HepG2 (cell line): Measurements from ENCODE around the gene XPR1. TPM values are rescaled to one million over a fixed set of nuclear protein-coding genes. Genes with fewer than 3 reads are reported as not detected.

ENCODE experiments used
- CREB1 ChIP-seq, 2 experiments: fragments of 450-650 bp in 1 of 2; IDR thresholded peaks; 2 replicates each; pipeline ENCODE4 v1.6.1; 2016 to 2017; ENCODE audit warnings: control low read depth in 1 of 2, mild to moderate bottlenecking in 1 of 2, missing compliant biosample characterization in 1 of 2, missing genetic modification characterization in 1 of 2
- MYNN ChIP-seq: sonication (generic); formaldehyde crosslinking; IDR thresholded peaks from 2 replicates; pipeline ENCODE4 v1.4.0; 2020; ENCODE audit warnings: mild to moderate bottlenecking, low read depth, missing genetic modification reagents
- ZBTB38 ChIP-seq: sonication (generic); formaldehyde crosslinking; IDR thresholded peaks from 2 replicates; pipeline ENCODE4 v1.5.1; 2020; ENCODE audit warnings: mild to moderate bottlenecking, missing genetic modification reagents
- ZFP37 ChIP-seq: sonication (generic); formaldehyde crosslinking; IDR thresholded peaks from 2 replicates; pipeline ENCODE4 v1.4.0; 2020; ENCODE audit warnings: missing genetic modification reagents, borderline replicate concordance
- ZNF737 ChIP-seq: sonication (generic); formaldehyde crosslinking; IDR thresholded peaks from 2 replicates; pipeline ENCODE4 v1.5.0; 2020; ENCODE audit warnings: missing genetic modification reagents, mild to moderate bottlenecking, borderline replicate concordance
- ZNF839 ChIP-seq: sonication (generic); formaldehyde crosslinking; IDR thresholded peaks from 2 replicates; pipeline ENCODE4 v1.4.0; 2020; ENCODE audit warnings: missing genetic modification reagents, mild to moderate bottlenecking, borderline replicate concordance
- polyA plus RNA-seq, 8 experiments: library from polyadenylated mRNA; depleted of rRNA in 3 of 8; stranded (reverse) in 7 of 8; unstranded in 1 of 8; fragments of >200 nt; fragmentation: Illumina TruSeq in 4 of 8; extraction: Trizol in 4 of 8; gene quantifications; 2 replicates each; pipeline versions ENCODE4 v1.2.1 to v1.2.3, GENCODE V29; 2011 to 2016; ENCODE audit warnings: low read depth in 4 of 8, missing spikeins in 1 of 8, mixed read lengths in 1 of 8; ENCODE audit not compliant: insufficient read depth in 1 of 8
- total RNA-seq, 5 experiments: library from RNA; depleted of rRNA; stranded (reverse); fragments of >200 nt; fragmentation: Illumina TruSeq; extraction: Trizol; gene quantifications; 2 replicates each; pipeline ENCODE4 v1.2.3, GENCODE V29; 2016; ENCODE audit warnings: low read depth in 1 of 5
- TF ChIP-seq, protein P1 (sequence below): sonication (generic); formaldehyde crosslinking; IDR thresholded peaks from 2 replicates; pipeline ENCODE4 v1.5.1; 2020; ENCODE audit warnings: missing genetic modification reagents, mild to moderate bottlenecking, borderline replicate concordance
- TF ChIP-seq, protein P2 (sequence below): sonication (generic); formaldehyde crosslinking; IDR thresholded peaks from 2 replicates; pipeline ENCODE4 v1.5.1; 2020; ENCODE audit warnings: mild to moderate bottlenecking, missing genetic modification reagents
- TF ChIP-seq, protein P3 (sequence below): sonication (generic); formaldehyde crosslinking; IDR thresholded peaks from 2 replicates; pipeline ENCODE4 v1.5.1; 2020; ENCODE audit warnings: mild to moderate bottlenecking, missing genetic modification reagents, borderline replicate concordance
- TF ChIP-seq, protein P4 (sequence below): sonication (generic); formaldehyde crosslinking; IDR thresholded peaks from 2 replicates; pipeline ENCODE4 v1.4.0; 2020; ENCODE audit warnings: missing genetic modification reagents, borderline replicate concordance
- TF ChIP-seq, protein P5 (sequence below): sonication (generic); formaldehyde crosslinking; IDR thresholded peaks from 2 replicates; pipeline ENCODE4 v1.4.0; 2020; ENCODE audit warnings: missing genetic modification reagents, mild to moderate bottlenecking, borderline replicate concordance

The XPR1 gene
- total and polyA plus RNA-seq, 2 of the 13 experiments (the other 11 are each of a cell fraction or from before 2014, with no cell fraction given), result 22.3 to 23.6 TPM

DNA sequence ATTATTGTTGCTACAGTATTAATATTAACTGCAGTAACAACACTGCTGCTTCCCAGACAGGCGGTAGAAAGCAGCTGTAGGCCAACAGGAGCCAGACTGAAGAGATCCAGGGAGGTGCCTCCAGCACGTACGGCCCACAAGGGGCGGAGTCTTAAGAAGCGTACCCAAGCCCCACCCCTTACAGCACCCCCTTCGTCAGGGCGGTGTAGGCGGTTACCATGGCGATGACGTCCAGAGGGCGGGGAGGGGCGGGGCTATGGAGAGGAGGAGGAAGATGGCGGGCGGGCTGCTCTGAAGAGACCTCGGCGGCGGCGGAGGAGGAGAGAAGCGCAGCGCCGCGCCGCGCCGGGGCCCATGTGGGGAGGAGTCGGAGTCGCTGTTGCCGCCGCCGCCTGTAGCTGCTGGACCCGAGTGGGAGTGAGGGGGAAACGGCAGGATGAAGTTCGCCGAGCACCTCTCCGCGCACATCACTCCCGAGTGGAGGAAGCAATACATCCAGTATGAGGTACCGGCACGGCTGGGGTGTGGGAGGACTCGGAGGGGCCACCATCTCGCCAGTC lies at the start of gene XPR1 (continued):
- TF ChIP-seq ZBTB38 (CRISPR knock-in tag) (0 out of 2 replicates have a peak, but pooled peaks have one; percentile 52), ZNF737 (CRISPR knock-in tag) (no peak), ZFP37 (CRISPR knock-in tag) (peak; percentile 30; the same call in 1 of the 2 replicates), CREB1 (IDR thresholded peaks at IDR 0.05) (peak; percentile 69), CREB1 (CRISPR knock-in tag; IDR thresholded peaks at IDR 0.05) (peak; percentile 35; the same call in 1 of the 2 replicates), ZNF839 (CRISPR knock-in tag) (no peak), MYNN (CRISPR knock-in tag) (no peak)
- TF ChIP-seq, protein P1, sequence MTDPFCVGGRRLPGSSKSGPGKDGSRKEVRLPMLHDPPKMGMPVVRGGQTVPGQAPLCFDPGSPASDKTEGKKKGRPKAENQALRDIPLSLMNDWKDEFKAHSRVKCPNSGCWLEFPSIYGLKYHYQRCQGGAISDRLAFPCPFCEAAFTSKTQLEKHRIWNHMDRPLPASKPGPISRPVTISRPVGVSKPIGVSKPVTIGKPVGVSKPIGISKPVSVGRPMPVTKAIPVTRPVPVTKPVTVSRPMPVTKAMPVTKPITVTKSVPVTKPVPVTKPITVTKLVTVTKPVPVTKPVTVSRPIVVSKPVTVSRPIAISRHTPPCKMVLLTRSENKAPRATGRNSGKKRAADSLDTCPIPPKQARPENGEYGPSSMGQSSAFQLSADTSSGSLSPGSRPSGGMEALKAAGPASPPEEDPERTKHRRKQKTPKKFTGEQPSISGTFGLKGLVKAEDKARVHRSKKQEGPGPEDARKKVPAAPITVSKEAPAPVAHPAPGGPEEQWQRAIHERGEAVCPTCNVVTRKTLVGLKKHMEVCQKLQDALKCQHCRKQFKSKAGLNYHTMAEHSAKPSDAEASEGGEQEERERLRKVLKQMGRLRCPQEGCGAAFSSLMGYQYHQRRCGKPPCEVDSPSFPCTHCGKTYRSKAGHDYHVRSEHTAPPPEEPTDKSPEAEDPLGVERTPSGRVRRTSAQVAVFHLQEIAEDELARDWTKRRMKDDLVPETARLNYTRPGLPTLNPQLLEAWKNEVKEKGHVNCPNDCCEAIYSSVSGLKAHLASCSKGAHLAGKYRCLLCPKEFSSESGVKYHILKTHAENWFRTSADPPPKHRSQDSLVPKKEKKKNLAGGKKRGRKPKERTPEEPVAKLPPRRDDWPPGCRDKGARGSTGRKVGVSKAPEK, result no peak
- TF ChIP-seq, protein P2, sequence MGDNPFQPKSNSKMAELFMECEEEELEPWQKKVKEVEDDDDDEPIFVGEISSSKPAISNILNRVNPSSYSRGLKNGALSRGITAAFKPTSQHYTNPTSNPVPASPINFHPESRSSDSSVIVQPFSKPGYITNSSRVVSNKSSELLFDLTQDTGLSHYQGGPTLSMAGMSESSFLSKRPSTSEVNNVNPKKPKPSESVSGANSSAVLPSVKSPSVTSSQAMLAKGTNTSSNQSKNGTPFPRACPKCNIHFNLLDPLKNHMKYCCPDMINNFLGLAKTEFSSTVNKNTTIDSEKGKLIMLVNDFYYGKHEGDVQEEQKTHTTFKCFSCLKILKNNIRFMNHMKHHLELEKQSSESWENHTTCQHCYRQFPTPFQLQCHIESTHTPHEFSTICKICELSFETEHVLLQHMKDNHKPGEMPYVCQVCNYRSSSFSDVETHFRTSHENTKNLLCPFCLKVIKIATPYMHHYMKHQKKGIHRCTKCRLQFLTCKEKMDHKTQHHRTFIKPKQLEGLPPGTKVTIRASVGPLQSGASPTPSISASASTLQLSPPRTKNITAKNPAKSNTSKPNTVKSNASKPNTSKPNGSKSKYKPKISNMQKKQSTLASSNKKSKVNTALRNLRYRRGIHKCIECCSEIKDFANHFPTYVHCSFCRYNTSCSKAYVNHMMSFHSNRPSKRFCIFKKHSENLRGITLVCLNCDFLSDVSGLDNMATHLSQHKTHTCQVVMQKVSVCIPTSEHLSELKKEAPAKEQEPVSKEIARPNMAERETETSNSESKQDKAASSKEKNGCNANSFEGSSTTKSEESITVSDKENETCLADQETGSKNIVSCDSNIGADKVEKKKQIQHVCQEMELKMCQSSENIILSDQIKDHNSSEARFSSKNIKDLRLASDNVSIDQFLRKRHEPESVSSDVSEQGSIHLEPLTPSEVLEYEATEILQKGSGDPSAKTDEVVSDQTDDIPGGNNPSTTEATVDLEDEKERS, result peak; percentile 32; the same call in 1 of the 2 replicates
- TF ChIP-seq, protein P3, sequence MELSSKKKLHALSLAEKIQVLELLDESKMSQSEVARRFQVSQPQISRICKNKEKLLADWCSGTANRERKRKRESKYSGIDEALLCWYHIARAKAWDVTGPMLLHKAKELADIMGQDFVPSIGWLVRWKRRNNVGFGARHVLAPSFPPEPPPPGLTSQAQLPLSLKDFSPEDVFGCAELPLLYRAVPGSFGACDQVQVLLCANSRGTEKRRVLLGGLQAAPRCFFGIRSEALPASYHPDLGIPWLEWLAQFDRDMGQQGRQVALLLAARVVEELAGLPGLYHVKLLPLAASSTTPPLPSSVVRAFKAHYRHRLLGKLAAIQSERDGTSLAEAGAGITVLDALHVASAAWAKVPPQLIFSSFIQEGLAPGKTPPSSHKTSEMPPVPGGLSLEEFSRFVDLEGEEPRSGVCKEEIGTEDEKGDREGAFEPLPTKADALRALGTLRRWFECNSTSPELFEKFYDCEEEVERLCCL (CRISPR knock-in tag), result no peak
- TF ChIP-seq, protein P4, sequence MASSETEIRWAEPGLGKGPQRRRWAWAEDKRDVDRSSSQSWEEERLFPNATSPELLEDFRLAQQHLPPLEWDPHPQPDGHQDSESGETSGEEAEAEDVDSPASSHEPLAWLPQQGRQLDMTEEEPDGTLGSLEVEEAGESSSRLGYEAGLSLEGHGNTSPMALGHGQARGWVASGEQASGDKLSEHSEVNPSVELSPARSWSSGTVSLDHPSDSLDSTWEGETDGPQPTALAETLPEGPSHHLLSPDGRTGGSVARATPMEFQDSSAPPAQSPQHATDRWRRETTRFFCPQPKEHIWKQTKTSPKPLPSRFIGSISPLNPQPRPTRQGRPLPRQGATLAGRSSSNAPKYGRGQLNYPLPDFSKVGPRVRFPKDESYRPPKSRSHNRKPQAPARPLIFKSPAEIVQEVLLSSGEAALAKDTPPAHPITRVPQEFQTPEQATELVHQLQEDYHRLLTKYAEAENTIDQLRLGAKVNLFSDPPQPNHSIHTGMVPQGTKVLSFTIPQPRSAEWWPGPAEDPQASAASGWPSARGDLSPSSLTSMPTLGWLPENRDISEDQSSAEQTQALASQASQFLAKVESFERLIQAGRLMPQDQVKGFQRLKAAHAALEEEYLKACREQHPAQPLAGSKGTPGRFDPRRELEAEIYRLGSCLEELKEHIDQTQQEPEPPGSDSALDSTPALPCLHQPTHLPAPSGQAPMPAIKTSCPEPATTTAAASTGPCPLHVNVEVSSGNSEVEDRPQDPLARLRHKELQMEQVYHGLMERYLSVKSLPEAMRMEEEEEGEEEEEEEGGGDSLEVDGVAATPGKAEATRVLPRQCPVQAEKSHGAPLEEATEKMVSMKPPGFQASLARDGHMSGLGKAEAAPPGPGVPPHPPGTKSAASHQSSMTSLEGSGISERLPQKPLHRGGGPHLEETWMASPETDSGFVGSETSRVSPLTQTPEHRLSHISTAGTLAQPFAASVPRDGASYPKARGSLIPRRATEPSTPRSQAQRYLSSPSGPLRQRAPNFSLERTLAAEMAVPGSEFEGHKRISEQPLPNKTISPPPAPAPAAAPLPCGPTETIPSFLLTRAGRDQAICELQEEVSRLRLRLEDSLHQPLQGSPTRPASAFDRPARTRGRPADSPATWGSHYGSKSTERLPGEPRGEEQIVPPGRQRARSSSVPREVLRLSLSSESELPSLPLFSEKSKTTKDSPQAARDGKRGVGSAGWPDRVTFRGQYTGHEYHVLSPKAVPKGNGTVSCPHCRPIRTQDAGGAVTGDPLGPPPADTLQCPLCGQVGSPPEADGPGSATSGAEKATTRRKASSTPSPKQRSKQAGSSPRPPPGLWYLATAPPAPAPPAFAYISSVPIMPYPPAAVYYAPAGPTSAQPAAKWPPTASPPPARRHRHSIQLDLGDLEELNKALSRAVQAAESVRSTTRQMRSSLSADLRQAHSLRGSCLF (CRISPR knock-in tag), result no peak
- TF ChIP-seq, protein P5, sequence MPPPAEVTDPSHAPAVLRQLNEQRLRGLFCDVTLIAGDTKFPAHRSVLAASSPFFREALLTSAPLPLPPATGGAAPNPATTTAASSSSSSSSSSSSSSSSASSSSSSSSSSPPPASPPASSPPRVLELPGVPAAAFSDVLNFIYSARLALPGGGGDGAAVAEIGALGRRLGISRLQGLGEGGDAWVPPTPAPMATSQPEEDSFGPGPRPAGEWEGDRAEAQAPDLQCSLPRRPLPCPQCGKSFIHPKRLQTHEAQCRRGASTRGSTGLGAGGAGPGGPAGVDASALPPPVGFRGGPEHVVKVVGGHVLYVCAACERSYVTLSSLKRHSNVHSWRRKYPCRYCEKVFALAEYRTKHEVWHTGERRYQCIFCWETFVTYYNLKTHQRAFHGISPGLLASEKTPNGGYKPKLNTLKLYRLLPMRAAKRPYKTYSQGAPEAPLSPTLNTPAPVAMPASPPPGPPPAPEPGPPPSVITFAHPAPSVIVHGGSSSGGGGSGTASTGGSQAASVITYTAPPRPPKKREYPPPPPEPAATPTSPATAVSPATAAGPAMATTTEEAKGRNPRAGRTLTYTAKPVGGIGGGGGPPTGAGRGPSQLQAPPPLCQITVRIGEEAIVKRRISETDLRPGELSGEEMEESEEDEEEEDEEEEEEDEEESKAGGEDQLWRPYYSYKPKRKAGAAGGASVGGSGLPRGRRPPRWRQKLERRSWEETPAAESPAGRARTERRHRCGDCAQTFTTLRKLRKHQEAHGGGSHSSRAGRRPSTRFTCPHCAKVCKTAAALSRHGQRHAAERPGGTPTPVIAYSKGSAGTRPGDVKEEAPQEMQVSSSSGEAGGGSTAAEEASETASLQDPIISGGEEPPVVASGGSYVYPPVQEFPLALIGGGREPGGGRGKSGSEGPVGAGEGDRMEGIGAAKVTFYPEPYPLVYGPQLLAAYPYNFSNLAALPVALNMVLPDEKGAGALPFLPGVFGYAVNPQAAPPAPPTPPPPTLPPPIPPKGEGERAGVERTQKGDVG, result no peak
